Measurements from ENCODE around the gene CDKL4.
"Not testable (repeated sequence)": the region's sequence is repeated elsewhere in the genome, so short reads cannot be mapped to it uniquely, and the experiment has no call there.

The CDKL4 gene

GRCh38 chr2:39176997-39177396 lies 66.8 kb downstream of the CDKL4 start:
- no peak for DNase-seq

GRCh38 chr2:39175026-39175812 lies 68.6 kb downstream of the CDKL4 start:
- no peak for DNase-seq

- no peak for DNase-seq
Observed at GRCh38 chr2:39174022-39174421, 69.7 kb downstream of the CDKL4 start.

- not testable (repeated sequence) for DNase-seq
Observed at GRCh38 chr2:39172047-39172706, 71.6 kb downstream of the CDKL4 start.

GRCh38 chr2:39171621-39172020 lies 72.1 kb downstream of the CDKL4 start:
- DNase-seq: no peak

GRCh38 chr2:39164089-39164488 lies 79.7 kb downstream of the CDKL4 start:
- no peak for DNase-seq

- no peak for DNase-seq
Observed at GRCh38 chr2:39160982-39161381, 82.8 kb downstream of the CDKL4 start.

- DNase-seq: no peak
Observed at GRCh38 chr2:39159283-39159682, 84.5 kb downstream of the CDKL4 start.

GRCh38 chr2:39158351-39158750 lies 85.4 kb downstream of the CDKL4 start:
- DNase-seq: no peak

GRCh38 chr2:39156846-39157245 lies 86.9 kb downstream of the CDKL4 start:
- no peak for DNase-seq

- DNase-seq: no peak
Observed at GRCh38 chr2:39156107-39156506, 87.7 kb downstream of the CDKL4 start.

- not testable (repeated sequence) for DNase-seq
Observed at GRCh38 chr2:39155573-39155972, 88.2 kb downstream of the CDKL4 start.

GRCh38 chr2:39154944-39155343 lies 88.8 kb downstream of the CDKL4 start:
- no peak for DNase-seq

- no peak for DNase-seq
Observed at GRCh38 chr2:39153312-39153711, 90.5 kb downstream of the CDKL4 start.

- DNase-seq: no peak
Observed at GRCh38 chr2:39152504-39152903, 91.3 kb downstream of the CDKL4 start.

GRCh38 chr2:39150890-39151497 lies 92.8 kb downstream of the CDKL4 start:
- DNase-seq: no peak

GRCh38 chr2:39150102-39150562 lies 93.6 kb downstream of the CDKL4 start:
- DNase-seq: no peak

- no peak for DNase-seq
Observed at GRCh38 chr2:39146630-39147029, 97.1 kb downstream of the CDKL4 start.

- DNase-seq: no peak
Observed at GRCh38 chr2:39145906-39146421, 97.8 kb downstream of the CDKL4 start.

GRCh38 chr2:39144416-39144815 lies 99.4 kb downstream of the CDKL4 start:
- DNase-seq: no peak

GRCh38 chr2:39142904-39143605 lies 100.7 kb downstream of the CDKL4 start:
- no peak for DNase-seq

- no peak for DNase-seq
Observed at GRCh38 chr2:39141334-39142271, 102.2 kb downstream of the CDKL4 start.
